T47D (cell line): Measurements from ENCODE around the gene PSMB4.
"Not testable (repeated sequence)": the region's sequence is repeated elsewhere in the genome, so short reads cannot be mapped to it uniquely, and the experiment has no call there.

Experiments used
- DNase-seq, 2 experiments: peaks; one replicate each; pipeline versions ENCODE4 v3.0.0 to v3.0.0-alpha.2; 2011 to 2012; ENCODE audit warnings: low read depth in 1 of 2, low spot score in 1 of 2
- JUND ChIP-seq: IDR thresholded peaks from 2 replicates; pipeline ENCODE4 v1.6.1; 2012; ENCODE audit warnings: low read depth
- in situ Hi-C: cut with HindIII; loops from 2 replicates; pipeline ENCODE4 v1.10.0; 2016; ENCODE audit warnings: low sequenced_read_pairs, low pct_unique_long_range_greater_than_20kb

PSMB4 gene

DNA sequence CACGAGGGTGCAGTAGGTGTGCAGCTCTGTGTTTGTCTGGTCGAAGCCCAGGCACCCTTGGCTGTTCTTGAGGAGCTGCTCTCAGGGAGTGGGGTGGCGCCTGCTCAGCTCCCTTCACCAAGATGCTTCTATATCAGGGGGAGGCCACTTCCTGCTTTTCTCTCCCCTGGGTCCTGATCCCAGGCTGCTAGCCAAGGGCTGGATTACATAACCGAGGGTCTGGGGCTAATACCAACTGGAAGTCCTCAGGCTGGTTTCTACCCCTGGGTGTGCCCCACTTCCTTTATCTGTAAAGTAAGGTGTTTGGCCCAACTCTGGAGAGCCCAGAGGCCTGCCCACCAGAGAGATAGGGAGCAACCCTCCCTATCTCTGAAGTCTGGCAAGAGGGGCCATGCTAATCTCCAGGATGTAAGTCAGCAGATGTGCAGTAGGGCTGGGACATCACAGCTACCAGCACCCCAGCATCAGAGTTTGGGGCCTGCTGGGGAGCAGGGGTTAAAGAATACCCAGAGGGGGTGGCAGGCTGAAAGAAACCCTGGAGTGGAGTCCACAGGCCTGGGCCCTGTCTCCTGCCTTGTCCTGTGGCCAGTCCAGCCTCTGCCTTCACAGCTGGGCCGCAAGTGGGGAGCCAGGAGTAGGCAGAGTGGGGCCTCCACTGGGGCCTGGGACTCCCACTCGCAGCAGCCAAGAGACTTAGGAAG, 29.0 kb upstream of the PSMB4 start:
- in situ Hi-C loops: no loop called here
- no peak for DNase-seq
- TF ChIP-seq JUND: no peak

DNA sequence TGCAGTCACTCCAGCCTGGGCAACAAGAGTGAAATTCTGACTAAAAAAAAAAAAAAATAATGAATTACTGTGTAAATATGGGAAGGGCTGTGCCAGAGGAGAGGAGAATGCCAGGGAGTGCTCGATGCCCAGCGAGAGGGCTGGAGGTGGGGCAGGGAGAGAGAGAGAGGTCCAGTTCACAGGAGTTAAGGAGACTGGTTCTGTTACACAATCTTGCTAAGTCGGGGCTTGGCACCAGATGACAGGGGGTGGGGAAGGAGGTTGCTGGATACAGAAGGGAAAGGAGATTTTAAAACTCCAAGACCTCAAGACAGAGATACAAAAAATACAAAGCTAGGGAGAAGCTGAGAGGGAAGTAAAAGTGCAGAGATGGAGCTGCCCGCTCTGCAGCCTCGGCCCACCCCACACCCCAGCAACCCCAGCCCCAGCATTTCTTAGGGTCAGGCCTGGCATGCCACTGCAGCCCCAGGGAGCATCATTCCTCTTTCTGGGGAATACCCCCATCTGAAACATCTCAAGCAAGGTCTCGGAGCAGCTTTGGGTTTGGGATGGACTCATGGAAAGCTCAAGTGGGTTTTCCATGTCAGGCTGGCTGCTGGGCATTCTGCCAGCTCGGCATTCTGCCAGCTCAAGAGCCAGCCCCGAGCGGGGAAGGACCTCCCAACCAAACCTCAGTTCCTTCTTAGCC, 27.9 kb upstream of the PSMB4 start:
- in situ Hi-C loops: no loop called here
- peak in 1 of 2 experiments; percentile 61 for DNase-seq
- TF ChIP-seq JUND: no peak

DNA sequence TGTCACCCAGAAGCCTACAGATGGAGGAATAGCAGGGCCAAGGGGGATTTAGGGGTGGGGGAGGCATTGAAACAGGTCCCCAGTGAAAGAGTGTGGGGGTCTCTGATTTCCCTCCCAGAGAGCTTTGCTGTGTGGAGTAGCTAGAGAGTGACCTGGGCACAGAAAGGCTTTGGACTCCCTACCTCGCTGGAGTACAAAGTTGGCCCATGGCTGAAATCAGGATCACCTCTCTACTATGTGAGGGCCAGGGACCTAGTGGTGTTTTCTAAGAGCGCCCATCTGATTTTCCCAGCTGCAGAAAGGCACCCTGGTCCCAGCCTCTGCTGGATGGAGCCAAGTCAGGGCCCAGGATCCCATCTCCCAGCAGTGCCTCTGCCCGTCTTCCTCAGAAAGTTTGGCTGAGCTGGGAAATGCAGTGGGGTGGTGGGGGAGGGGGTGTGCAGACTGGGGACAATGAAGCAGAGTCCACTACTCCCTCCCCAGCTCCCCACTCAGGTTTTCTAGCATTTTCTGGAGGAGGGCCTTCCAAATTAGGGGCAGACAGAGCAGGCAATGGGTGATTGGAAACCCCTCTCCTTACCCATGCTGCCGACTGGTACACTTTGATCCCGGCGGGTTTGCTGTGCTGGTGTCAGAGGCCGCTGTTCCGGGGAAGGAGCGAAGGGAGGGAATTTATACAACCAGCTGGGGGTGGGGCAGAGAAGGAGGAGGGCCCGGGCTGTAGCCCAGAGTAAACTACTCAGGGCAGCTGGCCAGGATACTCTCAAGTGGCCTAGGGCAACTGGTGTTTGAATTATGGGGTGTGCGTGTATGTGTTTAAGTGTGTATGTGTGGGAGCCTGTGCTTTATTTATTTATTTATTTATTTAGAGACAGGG, 27.1 kb upstream of the PSMB4 start, which contains the start of gene SELENBP1:
Gene SELENBP1, minus strand, starts transcription at position 648 of the 877 bp plus-strand sequence. Its CDS starts 64 bp downstream, at position 584.
- peak; percentile 75 to 94 for DNase-seq
- TF ChIP-seq JUND: no peak
- in situ Hi-C loops: no loop called here

DNA sequence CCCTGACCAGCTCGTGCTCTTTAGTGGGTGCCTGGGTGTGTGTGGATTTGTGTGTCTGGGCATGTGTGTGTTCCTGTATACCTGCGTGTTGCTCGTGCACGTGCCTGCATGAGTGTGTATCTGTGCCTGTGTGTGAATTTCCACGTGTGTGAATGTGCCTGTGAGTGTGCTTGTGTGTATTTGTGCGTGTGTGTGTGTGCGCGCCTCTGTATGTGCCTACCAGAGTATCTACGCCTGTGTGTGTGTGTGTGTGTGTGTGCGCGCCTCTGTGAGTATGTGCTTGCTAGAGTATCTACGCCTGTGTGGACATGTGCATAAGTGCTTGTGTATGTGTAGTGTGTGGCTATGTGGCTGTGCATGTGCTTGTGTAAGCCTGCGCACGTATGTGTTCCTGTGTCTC, 26.2 kb upstream of the PSMB4 start:
- in situ Hi-C loops: no loop called here
- DNase-seq: no peak
- no peak for TF ChIP-seq JUND

DNA sequence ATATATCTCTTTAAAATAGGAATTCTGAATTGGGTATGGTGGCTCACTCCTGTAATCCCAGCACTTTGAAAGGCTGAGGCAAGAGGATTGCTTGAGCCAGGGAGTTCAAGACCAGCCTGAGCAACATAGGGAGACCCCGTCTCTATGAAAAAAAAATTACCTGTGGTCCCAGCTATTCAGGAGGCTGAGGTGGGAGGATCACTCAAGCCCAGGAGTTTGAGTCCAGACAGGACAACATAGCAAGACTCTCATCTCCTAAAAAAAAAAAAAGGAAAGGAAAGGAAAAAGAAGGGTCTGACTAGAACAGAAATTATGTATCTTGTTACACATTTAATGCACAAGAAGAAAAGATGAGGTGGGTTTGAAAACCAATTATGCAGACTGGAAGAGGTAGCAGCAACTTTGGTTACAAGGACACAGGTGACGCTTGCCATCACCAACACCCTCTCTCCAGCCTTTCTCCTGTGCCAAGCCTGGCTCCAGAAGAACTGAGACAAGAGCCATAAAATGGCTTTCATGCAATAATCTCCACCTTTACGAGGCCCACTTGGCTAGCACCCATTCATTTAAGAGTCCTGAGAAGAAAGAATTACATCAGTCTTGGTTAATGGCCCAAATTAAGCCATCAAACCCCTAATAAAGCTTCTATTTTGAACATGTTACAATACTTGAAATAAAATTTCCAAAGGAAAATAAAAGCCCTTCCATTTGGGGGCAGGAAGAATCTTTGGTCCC, 22.1 kb upstream of the PSMB4 start:
- DNase-seq: no peak
- no peak for TF ChIP-seq JUND
- in situ Hi-C loops: no loop called here

DNA sequence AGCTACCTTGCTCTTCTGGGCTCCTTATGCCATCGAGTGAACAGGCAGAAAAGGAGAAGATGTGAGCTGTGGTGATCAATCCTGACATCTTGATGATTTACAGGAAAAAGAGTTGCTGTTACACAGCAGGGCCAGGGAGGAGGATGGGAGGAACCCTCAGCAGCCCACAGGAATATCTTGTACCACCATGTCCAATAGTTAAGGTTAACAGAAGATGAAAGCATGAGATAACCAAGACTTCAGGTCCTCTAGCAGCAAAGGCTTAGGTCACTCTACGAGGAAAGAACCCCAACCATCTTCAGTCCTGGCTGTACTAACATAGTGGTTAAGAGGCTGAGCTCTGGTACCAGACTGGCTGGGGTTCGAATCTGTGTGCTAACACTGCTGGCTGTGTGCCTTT, 14.8 kb upstream of the PSMB4 start:
- no peak for DNase-seq
- TF ChIP-seq JUND: no peak
- in situ Hi-C loops: no loop called here

DNA sequence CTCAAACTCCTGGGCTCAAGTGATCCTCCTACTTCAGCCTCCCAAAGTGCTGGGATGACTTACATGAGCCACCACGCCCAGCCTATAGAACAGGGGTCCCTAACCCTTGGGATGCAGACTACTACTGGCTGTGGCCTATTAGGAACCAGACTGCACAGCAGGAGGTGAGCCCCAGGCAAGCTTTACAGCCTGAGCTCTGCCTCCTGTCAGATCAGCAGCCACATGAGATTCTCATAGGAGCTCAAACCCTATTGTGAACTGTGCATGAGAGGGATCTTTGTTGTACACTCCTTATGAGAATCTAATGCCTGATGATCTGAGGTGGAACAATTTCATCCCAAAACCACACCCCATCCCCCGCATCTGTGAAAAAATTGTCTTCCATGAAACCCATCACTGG, 13.4 kb upstream of the PSMB4 start:
- in situ Hi-C loops: no loop called here
- TF ChIP-seq JUND: no peak
- DNase-seq: no peak

DNA sequence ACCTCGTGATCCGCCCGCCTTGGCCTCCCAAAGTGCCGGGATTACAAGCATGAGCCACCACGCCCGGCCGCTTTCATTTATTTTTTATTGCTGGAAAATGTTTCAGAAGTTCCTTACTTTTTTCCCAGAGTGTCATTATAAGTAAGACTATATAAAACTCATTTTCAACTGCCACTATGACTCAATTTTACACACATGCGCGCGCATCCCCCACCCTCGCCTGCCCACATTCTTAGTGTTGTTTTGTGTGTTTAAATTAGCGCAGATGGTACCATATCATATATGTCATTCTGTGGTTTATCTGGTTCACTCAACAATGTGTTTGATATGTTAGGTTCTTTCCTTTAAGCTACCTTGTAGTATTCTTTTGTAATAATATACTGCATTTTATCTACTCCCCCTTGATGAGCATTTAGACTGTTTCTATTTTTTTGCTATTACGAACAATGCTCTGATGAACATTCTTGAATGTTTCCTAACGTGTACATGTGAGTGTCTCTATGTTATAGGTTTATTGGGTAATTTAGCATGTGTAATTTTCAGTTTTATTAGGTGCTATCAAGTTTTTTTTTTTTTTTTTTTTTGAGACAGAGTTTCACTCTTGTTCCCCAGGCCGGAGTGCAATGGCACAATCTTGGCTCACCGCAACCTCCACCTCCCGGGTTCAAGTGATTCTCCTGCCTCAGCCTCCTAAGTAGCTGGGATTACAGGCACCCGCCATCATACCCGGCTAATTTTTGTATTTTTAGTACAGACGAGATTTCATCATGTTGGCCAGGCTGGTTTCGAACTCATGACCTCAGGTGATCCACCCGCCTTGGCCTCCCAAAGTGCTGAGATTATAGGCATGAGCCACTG, 8.9 kb upstream of the PSMB4 start:
- in situ Hi-C loops: not testable (repeated sequence)

DNA sequence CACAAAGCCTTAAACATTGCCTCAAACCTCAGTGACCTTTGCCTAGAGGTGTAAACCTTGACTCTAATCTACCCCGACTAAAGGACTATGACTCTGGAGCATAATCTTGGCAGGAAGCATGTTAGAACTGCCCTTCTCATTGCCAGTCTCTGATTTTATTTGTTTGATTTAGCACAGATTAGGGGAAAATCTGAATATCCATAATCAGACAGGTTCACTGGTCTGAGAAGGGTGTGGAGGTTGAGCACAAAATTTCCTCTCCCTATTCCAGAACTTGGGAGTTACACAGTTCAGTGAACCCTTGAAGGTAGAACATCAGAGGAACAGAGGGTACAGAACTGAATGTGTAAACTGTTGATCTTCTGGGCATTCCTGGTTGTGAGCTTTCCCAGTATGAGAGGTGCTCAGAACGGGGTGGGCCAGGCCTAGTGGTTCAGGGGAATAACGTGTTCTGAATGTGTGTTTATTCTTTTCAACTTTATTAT, 8.3 kb upstream of the PSMB4 start:
- no peak for TF ChIP-seq JUND
- in situ Hi-C loops: no loop called here
- no peak for DNase-seq

More for the DNA sequence above, 8.9 kb upstream of the PSMB4 start:
- not testable (repeated sequence) for DNase-seq

DNA sequence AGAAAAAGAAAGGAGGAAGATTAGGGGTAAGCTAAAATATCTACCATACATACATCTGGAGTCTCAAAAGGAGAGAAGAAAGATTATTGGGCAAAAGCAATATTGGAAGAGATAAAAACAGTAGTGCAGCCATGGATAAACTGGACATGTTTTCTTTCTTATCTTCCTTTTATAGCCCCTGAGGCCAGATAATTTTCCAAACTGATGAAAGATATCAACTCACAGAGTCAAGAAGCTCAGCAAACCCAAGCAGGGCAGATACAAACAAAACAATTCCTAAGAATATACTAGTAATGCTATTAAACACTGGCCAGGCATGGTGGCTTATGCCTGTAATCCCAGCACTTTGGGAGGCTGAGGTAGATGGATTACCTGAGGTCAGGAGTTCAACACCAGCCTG, 5.8 kb upstream of the PSMB4 start:
- TF ChIP-seq JUND: no peak
- no peak for DNase-seq
- in situ Hi-C loops: no loop called here

DNA sequence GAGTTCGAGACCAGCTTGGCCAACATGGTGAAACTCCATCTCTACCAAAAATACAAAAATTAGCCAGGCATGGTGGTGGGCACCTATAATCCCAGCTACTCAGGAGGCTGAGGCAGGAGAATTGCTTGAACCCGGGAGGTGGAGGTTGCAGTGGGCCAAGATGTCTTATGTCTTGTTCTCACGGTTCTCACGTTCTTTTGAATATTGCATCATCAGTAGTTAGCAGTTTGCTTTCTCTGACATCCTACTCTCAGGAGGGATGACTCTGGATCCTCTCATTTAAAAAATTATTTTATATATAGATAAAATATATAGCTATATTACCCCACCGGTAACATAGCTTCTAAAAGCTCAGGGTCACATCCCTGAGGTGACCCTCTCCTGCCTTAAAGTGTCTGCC, 3.1 kb upstream of the PSMB4 start:
- in situ Hi-C loops, DNase-seq: not testable (repeated sequence)
